Measurements from ENCODE around the gene CAVIN2.

- no peak for TF ChIP-seq POLR2A (IDR thresholded peaks at IDR 0.05)
- TF ChIP-seq CTCF (IDR thresholded peaks at IDR 0.05): no peak
- TF ChIP-seq POLR2AphosphoS5 (IDR thresholded peaks at IDR 0.05): no peak
These were observed 44.8 kb upstream of the CAVIN2 start for GRCh38 chr2:191891656-191892055.
